Stimulated activated CD4-positive, alpha-beta T cell treated with anti-CD3 and anti-CD28 coated beads, Interleukin-4, amount 100 ng/mL, for 1 hour (primary cell): ENCODE measurements around the gene GJD2.

Experiments
- DNase-seq: peaks from one replicate; pipeline ENCODE4 v3.0.0-alpha.2; 2020

The GJD2 gene

DNA sequence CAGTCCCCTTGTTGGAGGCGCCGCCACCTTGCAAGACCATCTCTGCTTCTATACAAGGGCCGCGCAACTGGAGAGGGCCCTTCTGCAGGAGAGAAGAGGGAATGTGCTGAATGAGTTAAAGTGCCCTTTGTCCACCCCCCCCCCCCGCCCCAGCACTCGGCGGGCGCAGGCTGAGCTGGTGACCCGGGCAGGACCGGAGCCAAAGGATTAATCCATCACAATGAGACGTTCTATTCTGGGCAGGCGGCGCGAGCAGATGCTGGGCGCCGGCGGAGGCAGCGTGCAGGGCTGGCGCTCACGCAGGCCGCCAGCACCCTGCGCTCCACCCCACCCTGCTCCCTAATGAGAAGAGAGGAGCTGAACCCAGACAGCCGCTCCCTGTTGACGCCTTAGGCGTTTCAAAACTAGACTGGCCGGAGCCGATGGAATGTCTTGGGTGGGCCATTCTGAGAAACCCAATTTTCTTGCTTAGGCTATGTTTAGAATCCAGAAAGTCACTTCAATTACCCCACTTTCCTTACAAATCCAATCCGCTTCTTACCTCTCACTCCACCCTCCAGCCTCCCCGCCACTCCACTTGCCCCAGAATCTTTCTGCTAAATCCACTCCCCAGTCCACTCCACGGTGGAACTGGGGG lies 32.9 kb downstream of the GJD2 start:
- no peak for DNase-seq

DNA sequence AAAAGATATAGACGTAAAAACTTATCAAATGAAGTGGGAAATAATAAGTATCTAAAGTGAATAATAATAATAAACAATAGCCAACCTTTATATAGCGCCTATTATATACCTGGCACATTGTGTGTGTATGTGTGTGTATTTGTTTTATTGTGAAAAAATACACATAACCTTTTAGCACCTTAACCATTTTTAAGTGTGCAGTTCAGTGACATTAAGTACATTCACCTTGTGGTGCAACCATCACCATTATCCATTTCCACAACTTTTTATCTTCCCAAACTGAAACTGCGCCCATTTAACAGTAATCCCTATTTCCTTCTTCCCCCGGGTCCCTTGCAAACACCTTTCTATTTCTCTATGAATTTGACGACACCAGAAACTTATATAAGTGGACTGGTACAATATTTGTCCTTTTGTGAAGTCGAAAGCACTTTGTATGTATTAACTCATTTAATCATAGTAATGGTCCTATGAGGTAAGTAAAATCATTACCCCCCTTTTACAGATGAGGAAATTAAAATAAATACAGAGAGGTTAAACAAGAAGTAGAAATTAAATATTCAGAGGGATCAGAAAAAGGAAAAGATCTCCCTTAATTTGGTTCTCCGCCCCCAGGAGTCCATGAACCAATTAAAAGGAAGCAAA lies 33.5 kb downstream of the GJD2 start:
- no peak for DNase-seq

DNA sequence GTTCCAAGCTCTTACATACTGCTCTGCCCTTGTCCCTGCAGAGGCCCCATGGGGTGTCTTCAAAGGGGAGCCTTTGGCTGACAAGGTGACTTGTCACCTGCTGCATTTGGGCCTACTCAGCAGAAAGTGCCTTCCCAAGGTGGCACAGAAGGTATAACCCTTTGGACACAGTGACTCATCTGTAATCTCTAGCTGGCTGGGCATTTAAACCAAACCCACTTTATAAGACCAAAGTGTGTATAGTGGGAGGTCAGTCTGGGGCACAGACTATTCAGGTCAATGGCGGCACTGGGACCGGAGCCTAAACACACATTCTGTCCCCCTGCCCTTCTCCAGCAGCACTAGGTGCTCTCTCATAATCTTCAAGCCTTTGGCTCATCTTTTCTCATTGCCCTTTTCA lies 35.1 kb downstream of the GJD2 start:
- DNase-seq = no peak

DNA sequence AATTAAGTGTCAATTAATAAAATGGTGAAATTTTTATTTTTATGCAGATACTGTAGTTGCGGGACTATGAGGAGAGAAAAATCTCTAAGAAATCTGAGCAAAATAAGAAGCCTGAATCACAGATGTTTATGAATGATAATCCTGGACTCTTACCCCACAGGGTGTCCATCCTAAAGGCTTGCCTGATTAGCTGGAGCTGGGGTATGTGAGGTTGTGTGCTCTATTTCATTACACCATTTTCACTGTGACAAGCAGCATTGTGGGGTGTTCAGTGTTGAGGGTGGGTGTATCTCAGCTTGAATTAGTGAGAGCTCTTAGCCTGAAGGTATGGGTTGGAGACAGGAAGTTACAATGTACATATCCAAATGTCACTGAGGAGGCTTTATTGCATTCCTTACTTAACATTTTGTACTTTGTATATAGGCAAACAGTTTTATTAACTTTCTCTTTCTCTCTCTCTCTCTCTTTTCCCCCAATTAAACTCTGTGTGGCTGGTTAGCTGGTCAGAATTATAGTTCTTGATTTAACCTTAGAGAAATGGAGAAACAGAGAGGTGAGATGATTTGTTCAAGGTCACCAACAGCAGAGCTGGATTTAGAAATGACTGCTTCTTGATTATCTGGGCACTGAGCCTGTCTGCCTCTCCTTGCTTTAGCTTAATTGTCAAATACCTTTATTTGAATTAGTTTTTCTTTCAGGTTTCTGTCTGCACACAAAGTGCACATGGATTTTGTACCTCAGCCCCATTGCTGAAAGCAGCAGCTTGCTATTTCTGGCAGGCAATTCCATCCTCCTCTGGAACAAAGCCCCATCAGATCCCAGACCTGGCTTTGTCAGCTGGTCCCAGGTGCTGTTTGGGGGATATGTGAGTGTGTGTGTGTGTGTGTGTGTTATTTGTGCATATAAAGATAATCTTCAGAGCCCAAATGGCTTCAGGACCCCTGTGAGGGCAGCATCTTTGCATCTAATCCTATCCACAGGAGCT lies 35.8 kb downstream of the GJD2 start:
- no peak for DNase-seq

DNA sequence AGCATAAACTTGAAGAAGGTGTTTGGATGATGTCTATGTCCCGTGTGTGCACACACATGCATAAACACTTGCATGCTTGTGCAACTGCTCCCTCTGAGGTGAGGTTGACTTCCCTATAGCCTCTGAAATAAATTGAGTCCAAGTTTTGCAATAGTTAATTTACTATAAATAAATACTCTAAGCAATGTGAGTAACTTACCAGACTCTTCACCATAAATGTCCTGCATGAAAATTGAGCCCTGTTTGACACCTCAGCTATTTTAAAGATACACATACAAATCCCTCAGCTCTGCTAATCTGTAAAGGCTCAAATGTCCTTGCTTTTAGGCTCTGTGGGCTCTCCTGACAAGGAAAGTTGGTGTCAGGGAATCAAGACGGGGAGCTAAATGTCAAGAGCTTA lies 37.1 kb downstream of the GJD2 start:
- no peak for DNase-seq

DNA sequence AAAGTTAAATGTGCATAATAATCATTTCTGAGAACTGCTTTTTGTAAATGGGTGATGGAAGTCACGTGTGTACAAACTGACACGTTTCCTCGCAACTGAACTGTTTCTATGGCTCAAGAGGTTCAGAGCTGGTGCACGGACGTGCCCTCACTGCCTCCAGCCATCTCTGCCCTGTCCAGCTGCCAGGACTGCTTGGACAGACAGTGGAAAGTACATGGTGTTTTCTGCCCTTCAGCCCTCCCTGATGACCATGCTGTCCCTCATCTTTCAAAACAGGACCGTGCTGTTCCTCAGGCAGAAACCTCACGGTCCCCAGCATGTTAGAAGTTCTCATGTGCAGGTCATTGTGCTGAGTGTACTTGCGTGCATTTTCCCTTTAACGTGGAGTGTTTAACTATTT lies 38.7 kb downstream of the GJD2 start:
- no peak for DNase-seq

DNA sequence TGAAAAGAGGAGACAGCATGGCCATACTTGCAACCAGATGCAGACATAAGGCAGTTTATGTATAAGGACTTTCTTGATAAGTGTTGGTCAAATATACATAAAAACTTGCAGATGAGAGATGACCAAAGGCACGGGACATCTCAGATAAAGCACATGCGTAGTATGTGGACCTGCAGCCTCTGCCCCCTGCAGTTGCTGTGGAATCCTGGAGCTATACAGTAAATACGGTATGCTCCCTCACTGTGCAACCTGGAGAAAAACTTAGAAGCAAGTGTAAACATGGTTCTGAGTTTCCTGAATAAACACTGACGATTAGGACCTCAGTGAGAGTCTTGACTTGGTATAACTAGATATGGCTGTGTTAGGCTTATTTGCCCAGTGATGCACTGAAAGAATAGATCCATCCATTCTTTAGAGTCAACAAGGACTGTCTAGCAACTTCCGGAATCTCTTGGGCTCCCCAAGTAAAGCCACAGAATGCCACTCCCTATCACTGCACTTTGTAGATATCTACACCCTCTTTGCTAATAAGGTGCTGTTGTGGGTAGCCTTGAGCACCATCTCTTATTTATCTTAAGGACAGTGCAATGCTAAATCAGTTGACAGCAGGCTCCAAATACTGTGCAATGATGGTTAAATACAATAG lies 40.2 kb downstream of the GJD2 start:
- no peak for DNase-seq

DNA sequence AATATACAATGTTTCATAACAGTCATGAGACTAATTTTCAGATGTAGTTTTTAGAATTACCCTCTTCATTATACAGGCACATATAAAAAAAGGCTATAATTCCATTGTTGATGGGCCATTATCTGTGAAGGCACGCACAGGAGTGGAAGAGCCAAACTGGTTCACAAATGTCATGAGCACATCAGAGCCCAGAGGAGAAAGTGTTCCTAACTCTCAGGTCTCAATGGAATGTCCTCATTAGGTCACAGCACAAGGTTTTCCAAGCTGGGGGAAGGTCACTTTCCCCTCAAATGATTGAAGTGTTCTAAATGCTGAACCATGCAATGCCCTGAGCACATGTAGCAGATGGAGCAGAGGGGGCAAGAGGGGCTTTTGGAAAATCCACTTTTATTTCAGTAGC lies 41.2 kb downstream of the GJD2 start:
- DNase-seq = no peak

DNA sequence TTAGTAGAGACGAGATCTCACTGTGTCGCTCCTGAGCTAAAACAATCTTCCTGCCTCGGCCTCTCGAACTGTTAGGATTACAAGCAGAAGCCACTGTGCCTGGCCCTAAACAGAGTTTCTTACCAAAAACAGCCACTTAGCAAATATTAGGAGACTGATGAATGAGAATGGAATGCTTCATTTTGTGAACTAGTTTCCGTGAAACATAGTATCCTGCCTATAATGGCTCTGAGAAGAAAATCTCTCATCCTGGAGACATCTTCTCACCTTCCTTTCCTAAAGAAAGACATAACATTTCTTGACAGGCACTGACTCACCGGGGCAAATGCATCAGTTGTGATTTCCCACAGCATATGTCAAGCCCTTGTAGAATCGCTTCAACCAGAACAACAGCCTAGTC lies 44.9 kb downstream of the GJD2 start:
- no peak for DNase-seq

DNA sequence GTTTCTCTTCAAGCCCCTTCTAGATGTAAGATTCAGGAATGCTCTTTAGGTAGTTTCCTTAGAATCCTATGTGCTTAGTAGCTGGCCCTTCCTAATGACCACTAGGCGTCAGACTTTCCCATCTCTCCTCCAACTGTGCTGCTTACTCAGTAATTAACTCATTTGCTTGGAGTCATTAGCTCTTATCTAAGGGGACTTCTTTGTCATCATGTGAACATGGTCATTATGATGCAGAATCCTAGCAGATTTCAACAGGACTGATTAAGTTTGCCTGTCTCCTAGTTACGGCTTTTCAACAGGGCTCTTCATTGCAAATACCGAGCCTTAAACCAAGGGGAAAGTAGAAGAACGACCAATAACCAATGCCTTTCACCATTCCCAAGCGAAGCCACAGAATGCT lies 46.4 kb downstream of the GJD2 start:
- DNase-seq = no peak

DNA sequence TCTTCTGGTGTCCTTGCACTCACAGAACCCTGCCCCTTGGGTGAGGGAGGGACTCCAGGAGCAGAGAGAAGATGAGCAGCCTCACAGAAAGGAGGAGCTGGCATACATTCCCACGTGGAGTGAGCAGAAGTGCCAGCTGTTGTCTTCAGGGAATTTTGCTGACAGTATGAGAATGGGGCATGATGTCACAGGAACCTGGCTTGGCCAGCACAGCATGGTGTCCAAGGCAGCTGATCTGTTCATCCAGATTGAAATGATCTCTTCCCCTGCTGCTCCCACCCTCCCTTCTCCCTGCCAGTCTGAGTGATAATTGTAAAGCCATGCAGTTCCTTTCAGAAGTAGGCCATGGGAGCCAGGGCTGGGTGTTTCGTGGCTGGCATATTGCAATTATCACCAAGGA lies 53.3 kb downstream of the GJD2 start:
- no peak for DNase-seq
